ENCODE results near the gene WDR93.
A peak's percentile ranks its signal among the peaks of the same experiment; 100 is the strongest.
"Not testable (repeated sequence)": the region's sequence is repeated elsewhere in the genome, so short reads cannot be mapped to it uniquely, and the experiment has no call there.

WDR93 gene

DNA sequence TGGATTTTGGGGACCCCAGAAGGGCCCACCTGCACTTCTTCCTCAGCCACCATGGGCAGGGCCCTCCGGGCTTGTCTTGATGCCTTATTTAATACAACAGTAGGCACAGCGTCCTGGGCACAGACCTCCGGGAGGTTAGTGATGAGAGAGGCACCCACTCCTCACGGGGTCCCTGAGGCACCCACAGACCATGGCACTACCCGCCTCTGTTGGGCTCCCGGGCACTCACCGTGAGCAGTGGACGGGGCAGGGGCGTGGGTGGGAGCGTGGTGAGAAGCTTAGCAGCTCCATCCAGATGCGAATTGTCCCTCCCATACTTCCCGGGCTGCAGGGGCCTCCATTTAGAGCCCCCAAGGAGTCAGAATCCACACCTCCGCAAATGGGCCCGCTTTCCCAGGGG, 85.2 kb downstream of the WDR93 start:
- DNase-seq: no peak

DNA sequence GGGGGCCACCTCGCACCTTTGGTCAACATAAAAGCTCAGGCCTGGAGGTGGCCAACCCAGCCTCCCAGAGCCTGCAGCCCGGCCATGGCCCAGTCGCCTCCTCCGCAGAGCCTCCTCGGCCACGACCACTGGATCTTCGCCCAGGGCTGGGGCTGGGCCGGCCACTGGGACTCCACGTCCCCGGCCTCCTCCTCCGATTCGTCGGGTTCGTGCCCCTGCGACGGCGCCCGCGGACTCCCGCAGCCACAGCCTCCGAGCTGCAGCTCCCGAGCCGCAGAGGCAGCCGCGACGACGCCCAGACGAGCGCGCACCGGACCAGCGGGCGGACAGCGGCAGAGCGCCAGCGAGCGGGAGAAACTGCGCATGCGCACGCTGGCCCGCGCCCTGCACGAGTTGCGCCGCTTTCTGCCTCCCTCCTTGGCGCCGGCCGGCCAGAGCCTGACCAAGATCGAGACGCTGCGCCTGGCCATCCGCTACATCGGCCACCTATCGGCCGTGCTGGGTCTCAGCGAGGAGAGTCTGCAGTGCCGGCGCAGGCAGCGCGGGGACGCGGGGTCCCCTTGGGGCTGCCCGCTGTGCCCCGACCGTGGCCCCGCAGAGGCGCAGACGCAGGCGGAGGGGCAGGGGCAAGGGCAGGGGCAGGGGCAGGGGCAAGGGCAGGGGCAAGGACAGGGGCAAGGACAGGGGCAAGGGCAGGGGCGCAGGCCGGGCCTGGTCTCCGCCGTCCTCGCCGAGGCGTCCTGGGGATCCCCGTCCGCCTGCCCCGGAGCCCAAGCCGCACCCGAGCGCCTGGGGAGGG, 85.9 kb downstream of the WDR93 start, which contains the start of gene MESP2:
TSS of gene MESP2 (plus strand) at position 59 of the 799 bp plus-strand sequence. CDS start at position 85, 26 bp downstream.
- peak; percentile 62 for DNase-seq

DNA sequence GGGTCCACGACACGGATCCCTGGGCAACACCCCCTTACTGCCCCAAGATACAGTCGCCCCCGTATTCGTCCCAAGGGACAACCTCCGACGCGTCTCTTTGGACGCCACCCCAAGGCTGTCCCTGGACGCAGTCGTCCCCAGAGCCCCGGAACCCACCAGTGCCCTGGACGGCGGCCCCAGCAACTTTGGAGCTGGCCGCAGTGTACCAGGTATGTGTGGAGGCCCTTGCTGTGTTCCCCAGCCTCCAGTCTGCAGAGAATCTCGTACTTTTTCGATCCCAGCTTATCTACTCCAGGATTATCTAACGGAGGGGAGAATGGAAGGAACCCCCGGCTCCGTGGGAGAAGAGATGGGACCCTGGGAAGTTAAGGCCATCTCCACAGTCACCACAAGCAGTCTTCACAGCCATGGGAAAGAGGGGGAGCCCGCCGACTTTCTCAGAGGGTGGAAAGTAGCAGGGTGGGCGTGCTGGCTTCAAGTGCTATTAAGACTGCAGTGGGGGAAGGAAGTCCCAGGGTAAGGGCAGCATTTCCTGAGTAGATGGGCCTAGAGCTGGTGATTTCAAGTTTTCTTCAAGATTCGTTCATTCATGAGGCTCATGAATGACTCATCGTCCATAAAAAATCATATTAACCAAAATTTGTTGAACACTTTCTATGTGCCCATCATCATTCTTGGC, 86.6 kb downstream of the WDR93 start:
- DNase-seq: no peak

DNA sequence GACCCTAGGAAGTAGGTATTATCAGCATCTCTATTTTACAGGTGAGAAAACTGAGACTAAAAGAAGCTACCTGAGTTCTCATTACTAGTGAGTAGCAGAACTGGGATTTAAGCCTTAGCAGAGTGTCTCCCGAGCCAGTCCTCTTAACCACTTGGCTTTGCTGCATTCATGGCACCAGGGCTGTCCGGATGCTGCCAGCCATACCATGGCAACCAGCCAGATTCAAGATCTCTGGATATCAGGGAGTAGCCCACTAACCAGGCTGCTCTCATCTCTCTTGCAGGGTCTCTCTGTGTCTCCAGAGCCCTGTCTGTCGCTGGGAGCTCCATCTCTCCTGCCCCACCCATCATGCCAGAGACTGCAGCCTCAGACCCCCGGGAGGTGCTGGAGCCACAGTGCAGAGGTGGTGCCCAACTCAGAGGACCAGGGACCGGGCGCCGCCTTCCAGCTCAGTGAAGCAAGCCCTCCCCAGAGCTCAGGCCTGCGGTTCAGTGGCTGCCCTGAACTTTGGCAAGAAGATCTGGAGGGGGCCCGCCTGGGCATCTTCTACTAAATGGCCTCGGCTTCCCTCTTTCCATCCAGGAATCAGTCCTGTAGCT, 87.3 kb downstream of the WDR93 start:
- DNase-seq: no peak

DNA sequence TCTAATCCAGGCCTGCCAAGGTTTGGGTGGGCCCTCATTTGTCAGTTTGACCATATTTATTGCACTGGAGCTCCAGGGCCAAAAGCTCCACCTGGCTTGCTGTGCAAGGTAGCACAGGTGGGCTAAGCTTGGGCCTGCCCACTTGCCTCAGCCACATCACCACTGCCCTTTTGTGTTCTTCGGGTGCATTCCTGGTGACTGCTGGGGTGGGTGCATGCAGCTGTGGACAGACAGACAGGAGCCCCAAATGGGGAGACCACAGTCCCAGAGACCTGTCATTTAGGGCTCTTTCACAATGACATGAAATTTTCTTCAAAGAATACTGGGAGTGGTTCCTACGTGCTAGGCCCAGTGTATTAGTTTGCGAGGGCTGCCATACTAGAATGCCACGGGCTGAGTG, 88.2 kb downstream of the WDR93 start:
- no peak for DNase-seq

DNA sequence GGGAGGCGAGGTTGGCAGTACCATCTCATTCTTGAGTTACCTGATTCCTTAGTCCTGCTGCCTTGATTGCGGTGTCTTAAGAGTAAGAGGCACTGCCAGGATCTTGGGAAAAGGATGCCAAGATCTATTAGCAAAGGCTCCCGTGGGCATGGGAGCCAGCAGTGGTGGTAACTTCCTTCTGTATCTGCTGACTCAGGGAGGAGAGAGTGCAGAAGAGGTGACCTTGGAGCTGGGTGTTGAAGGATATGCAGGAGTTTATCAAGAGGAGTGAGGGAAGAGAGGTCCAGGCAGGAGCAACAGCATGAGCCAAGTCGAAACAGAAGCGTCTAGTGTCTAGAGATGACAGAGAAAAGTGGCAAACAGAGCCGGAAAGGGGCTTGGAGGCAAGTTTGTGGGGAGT, 90.0 kb downstream of the WDR93 start:
- DNase-seq: no peak

DNA sequence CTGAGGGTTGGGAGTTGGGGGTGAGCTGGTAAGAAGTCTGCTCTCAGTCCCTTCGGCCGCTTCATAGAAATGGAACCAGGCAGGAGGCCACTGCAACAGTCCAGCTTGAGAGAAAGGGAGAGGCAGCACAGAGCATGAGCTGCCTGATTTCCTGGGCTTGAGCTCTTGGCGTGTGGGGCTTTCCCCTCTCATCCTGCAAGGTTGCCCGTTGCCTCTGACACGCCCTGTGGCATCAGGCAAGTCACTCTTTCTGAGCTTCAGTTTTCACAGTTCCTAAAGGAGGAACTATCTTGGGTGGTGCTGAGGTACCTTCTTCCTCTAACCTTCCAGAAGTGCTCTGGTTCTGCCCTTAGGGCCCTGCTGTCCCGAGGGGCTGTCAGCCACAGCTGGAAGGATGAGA, 90.4 kb downstream of the WDR93 start:
- DNase-seq: no peak

DNA sequence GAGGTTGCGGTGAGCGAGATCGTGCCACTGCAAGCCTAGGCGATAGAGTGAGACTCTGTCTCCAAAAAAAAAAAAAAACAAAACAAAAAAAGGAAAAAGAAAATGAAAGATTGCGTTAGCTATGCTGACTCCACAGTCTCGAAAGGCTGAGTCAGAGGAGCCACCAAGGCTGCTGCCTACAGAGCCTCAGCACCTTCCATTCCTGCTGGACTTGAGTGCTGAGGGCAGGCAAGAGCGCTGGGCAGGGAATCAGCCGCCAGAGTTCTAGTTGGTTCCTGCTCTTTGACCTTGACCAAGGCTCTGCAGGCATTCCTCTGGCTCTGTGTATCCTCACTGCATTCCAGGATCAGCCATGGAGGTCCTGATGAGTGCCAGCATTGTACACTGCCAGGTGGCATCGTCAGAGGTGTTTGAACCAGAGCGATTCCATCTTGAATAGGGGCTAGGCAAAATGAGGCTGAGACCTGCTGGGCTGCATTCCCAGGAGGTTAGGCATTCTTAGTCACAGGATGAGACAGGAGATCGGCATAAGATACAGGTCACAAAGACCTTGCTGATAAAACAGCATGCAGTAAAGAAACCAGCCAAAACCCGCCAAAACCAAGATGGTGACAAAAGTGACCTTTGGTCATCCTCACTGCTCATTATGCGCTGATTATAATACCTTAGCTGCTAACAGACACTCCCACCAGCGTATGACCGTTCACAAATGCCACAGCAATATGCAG, 91.4 kb downstream of the WDR93 start:
- DNase-seq: no peak

DNA sequence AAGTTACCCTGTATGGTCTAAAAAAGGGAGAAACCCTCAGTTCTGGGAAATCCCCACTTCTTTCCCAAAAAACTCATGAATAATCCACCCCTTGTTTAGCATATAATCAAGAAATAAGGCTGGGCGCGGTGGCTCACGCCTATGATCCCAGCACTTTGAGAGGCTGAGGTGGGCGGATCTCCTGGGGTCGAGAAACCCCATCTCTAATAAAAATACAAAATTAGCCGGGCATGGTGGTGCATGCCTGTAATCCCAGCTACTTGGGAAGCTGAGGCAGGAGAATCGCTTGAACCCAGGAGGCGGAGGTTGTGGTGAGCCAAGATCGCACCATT, 92.0 kb downstream of the WDR93 start:
- DNase-seq: not testable (repeated sequence)

DNA sequence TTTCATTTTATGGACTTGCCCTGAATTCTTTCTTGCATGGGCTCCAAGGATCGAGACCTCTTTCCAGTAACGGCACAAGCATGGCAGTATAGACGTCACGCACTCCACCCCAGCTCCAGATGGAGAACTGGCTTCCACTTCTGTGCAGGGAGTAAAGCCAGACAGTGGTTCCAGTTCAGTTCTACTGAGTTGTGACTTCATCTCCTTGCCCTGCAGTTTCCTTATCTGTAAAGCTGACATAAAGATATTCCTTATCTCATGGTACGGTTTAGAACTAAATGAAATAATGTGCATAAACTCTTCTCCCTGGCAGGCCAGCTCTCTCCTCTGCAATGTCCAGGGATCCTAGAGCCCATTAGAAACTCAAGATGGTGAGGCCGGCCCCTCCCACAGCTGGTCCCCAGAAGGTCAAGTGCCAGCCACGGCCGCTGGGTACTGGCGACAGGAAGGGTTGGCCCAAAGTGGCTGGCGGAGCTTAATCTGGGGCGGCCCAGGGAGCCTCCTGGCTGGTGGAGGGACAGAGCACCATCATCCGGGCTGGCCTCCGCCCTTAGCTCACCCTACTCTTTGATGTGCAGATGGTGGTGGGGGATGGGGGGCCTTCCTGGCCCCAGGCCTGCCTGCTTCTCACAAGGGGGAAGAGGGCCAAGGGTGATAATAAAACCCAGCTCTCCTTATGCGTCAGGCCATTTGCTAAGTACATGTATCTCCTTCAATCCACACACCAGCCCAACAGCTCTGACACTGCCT, 92.7 kb downstream of the WDR93 start:
- no peak for DNase-seq

DNA sequence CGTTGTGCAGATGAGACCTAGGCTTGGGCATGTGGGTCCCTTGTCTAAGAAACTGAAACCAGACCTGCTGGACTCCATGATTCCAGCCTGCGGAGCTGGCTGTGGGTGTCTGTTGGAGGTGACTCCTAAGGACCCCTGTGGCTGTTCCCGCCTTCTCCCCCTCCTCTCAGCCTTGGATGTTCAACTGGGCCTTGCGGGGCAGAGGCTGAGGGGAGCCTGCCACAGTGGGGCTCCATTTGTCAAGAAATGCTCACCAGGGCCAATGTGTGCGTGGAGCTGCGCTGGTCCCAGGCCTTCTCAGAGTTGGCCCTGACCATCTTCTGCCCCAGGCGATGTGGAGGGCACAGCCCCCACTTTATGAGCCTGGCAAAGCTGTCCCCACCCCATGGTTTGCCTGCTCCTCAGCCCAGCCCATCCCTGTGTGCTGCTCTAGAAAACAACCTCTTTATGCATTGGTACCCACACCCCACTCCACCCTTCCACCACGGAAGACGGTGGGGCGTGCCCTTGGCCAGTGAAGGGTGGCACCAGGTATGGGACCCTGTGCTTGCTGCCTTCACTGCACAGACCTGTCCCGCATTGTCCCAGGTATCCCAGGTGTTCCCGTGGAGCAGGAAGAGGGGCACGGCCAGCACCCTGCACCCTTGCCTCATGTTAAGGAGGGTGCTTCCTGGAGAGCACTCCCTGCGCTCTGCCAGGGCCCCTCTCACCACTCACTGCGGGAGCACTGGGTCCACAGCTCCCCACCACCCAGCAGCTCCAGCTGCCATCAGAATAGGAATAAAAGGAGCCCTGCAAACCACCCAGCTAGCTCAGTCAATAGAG, 93.5 kb downstream of the WDR93 start:
- no peak for DNase-seq

DNA sequence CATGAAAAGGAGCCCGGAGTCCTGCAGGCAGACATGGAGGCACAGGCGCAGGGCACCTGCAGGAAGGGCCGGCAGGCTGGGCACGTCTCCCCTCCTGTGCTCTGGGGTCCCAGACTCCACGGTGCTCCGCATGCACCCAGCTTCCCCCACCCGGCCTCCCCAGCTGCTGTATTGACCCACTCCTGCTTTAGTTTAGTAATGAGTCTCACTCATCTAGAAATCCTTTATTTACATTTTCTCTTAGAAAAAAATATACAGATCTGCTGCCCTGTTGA, 94.0 kb downstream of the WDR93 start:
- no peak for DNase-seq

DNA sequence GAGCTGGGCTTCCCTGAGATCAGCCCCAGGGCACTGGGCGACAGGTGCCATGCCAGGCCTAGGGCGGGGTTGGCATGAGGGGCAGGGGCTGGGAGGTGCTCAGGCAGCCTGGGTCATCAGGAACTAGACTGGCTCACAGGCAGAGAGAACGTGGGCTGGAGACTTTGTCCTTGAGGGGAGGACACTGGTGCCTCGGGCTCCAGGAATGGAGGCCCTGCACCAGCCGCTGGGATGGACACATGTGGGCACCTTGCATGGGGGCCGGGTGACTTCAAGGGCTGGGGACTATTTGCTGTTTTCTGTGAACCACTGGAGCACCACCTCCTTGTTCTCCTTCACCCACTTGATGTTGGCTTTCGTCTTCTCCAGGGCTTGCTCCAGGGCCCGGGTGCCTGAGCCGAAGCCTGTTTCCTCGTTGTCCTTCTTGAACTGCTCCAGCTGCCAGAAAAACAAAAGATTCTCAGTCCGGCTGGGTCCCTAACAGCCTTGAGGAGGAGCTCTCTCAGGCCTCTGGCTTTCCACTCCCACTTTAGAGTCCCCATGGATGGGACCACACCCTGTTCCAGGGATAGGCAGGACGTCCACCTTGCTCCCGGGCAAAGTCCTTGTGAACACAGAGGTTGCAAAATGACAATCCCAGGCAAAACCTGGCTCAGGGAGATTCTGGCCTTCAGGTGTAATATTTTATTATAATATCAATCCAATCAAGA, 94.6 kb downstream of the WDR93 start:
- DNase-seq: no peak

DNA sequence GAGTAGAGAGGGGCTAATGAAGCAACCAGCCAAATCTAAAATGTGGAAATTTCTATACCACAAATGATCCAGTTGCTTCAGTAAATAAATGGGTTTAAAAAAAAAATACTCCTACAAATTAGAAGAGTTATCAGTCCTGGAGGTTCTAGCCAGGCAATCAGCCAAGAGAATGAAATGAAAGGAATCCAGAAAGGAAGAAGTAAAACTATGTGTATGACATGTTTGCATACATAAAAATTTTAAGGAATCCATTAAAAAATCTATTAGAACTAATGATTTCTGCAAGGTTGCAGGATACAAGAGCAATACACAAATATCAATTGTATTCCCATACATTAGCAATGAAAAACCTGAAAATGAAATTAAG, 95.1 kb downstream of the WDR93 start:
- DNase-seq: no peak

DNA sequence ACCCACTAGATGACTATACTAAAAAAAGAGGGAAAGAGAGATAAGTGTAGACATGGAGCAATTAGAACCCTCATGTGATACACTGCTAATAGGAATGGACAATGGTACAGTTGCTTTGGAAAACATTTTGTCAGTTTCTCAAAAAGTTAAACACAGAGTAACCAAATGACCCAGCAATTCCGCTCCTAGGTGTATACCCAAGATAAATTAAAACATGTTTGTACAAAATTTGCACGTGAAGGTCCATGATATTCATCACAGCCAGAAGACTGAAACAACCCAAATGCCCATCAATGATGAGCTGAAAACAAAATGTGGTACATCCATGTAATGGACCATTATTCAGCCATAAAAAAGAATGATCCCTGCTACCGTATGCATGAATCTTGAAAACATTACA, 97.3 kb downstream of the WDR93 start:
- no peak for DNase-seq

DNA sequence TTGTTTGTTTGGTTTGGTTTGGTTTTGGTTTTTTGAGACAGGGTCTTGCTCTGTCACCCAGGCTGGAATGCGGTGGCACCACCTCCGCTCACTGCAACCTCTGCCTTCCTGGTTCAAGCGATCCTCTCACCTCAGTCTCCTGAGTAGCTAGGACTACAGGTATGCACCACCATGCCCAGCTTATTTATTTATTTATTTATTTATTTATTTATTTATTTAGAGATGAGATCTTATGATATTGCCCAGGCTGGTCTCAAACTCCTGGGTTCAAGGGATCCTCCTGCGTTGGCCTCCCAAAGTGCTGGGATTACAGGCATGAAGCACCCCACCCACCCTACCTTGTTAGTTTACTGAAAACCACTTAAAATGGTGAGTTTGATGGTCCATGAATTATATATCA, 98.0 kb downstream of the WDR93 start:
- DNase-seq: not testable (repeated sequence)

DNA sequence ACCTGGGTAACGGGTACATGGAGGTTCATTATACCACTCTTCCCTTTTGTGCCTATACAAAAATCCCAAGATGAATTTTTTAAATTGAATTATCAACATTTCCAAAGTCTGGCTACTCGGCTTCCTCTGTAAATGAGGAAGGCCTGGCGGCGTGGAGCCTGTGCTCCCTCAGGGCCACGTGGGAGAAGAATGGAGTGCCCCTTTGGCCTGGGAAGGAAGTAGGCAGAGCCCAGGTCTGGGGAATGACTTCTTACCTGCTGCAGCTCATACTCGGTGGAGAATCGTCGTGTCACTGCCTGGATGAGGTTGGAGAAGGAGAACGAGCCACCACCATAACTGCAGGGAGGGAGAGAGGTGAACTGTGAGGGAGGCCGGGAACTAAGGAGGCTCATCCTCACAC, 99.6 kb downstream of the WDR93 start:
- DNase-seq: no peak

DNA sequence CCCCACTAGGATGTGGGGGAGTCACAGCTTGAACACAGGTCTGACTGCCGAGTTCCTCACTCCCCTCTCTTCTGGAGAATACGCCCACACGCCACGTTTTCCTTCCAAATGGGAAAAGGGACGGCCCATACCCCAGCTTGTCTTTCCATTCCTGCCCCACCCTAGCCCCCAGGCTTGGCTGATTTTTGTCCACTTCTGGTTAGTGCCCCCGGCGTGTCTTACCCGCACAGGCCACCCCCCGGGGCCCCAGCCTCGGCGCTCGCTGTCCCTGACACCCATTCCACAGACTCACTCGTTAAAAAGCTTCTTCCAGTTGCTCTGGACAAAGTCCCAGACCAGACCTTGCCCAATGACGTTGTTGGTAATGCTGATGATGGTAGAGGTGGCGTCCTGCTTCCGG, 100.0 kb downstream of the WDR93 start:
- DNase-seq: no peak

DNA sequence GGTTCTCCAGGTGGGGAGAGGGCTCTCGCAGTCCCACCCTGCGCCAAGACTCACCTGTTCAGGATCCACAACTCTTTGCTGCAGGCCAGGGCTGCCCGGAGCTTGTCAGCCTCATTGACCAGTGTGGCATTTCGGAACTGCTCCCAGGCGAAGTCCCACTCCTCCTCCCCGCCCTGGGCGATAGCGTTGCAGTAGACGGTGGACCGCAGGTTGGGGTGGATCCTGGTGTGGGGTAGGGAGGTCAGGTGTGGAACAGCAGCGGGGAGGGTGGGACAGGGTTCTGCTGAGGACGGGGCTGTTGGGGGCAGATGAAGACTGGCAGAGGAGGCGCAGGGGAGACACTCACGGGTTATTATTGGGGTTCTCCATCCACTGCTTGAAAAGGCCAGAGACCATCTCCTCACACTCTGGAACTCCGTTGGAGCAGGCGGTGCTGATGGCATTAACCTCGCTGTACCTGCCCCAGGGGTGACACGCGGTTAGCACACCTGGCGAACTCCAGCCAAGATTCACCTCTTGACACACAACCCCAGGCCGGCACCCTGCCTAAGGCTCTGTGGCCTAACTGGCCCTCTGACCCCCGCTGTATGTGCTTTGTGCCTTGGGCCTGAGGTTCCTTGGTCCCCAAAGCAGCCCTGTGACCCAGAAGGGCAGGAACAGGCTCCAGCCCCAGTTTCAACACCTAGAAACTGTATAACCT, 101.6 kb downstream of the WDR93 start:
- no peak for DNase-seq

Data from 8988T (cell line).